Chondrocyte (in vitro differentiated cells): ENCODE results near the gene ATP5PO. TPM values are rescaled to one million over a fixed set of nuclear protein-coding genes. Genes with fewer than 3 reads are reported as not detected.
A peak's percentile ranks its signal among the peaks of the same experiment; 100 is the strongest.

ENCODE experiments used
- DNase-seq: peaks from one replicate; pipeline ENCODE4 v3.0.0; 2021; ENCODE audit warnings: mixed read lengths, low spot score
- H3K27ac Mint-ChIP-seq: one replicate; pipeline ENCODE4 v1.8.0; 2021; ENCODE audit warnings: mild to moderate bottlenecking, moderate library complexity, mixed read lengths; ENCODE audit not compliant: unreplicated experiment
- H3K27me3 Mint-ChIP-seq: 2 replicates; pipeline ENCODE4 v1.8.0; 2021; ENCODE audit warnings: low read depth, mixed read lengths
- H3K36me3 Mint-ChIP-seq: 2 replicates; pipeline ENCODE4 v1.8.0; 2021; ENCODE audit warnings: low read depth, mixed read lengths
- H3K4me1 Mint-ChIP-seq: 2 replicates; pipeline ENCODE4 v1.8.0; 2021; ENCODE audit warnings: low read depth, mild to moderate bottlenecking, mixed read lengths
- H3K4me3 Mint-ChIP-seq: one replicate; pipeline ENCODE4 v1.8.0; 2021; ENCODE audit warnings: mild to moderate bottlenecking, moderate library complexity, mixed read lengths; ENCODE audit not compliant: unreplicated experiment
- H3K9me3 Mint-ChIP-seq: 2 replicates; pipeline ENCODE4 v1.8.0; 2021; ENCODE audit warnings: low read depth, mixed read lengths
- total RNA-seq: library from RNA; stranded (reverse); gene quantifications from 3 replicates; pipeline ENCODE4 v1.2.1, GENCODE V29; 2021
- TF ChIP-seq, protein P1 (sequence below): fragments of 200-600 bp; sonication (generic); IDR thresholded peaks from 2 replicates; pipeline ENCODE4 v1.5.0; 2021; ENCODE audit warnings: antibody characterized with exemption, mild to moderate bottlenecking, moderate library complexity

The ATP5PO gene
- total RNA-seq, 1 donor from 2014 or later, result 129 TPM

DNA sequence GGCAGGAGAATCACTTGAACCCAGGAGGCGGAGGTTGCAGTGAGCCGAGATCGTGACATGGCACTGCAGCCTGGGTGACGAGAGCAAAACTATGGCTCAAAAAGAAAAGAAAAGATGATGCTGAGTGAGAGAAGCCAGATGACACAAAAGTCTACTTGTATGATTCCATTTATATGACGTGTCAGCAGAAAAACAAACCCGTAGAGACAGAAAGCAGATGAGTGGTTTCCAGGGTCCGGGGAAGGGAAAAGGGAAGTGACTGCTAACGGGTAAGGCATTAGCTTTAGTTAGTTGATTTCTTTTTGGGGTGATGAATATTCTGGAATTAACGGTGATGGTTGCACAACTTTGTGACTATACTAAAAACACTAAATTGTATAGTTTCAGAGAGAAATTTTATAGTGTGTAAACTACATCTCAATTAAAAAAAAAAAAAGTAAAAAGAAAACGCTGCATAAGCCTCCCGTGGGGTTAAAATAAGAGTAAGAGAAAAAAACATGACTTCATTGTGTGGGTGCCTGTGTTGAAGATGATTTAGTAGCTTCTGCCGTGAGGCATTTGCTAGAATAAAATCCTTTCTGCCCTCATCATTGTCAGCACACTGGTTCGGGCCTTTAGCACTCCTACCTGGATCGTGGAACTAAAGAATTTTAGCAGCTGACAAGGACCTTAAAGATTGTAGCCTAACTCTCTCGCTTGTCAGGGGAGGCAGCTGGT, 24.7 kb upstream of the ATP5PO start:
- H3K4me3 Mint-ChIP-seq, result no peak overlapping the region

DNA sequence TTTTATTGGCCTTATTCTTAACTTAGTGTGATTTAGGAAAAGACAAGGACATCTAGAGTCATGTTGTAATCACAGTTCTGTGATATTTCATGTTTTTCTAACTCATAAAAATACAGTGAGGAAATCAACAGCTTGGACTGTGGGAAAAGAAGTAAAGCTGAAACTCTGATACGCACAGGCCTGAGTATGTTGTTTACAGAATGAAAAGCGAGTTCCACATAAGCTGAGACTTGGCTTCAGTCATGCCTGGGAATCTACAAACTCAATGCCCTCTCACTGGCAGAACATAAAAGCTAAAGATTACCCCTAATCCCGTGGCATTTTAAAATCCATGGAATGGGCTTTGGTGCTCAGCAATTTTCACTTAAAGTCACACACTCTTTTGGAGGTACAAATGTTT, 23.6 kb upstream of the ATP5PO start:
- DNase-seq, result no peak
- peaks cover 2% of the 10 kb centered on the region for H3K36me3 Mint-ChIP-seq
- no peaks in the 10 kb centered on the region for H3K27me3 Mint-ChIP-seq
- H3K4me1 Mint-ChIP-seq, result peaks cover 22% of the 10 kb centered on the region
- TF ChIP-seq, protein P1, sequence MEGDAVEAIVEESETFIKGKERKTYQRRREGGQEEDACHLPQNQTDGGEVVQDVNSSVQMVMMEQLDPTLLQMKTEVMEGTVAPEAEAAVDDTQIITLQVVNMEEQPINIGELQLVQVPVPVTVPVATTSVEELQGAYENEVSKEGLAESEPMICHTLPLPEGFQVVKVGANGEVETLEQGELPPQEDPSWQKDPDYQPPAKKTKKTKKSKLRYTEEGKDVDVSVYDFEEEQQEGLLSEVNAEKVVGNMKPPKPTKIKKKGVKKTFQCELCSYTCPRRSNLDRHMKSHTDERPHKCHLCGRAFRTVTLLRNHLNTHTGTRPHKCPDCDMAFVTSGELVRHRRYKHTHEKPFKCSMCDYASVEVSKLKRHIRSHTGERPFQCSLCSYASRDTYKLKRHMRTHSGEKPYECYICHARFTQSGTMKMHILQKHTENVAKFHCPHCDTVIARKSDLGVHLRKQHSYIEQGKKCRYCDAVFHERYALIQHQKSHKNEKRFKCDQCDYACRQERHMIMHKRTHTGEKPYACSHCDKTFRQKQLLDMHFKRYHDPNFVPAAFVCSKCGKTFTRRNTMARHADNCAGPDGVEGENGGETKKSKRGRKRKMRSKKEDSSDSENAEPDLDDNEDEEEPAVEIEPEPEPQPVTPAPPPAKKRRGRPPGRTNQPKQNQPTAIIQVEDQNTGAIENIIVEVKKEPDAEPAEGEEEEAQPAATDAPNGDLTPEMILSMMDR, result no peak
- no peak overlapping the region for H3K4me3 Mint-ChIP-seq
- H3K9me3 Mint-ChIP-seq, result peaks cover 1% of the 10 kb centered on the region
- peak overlapping the region; percentile 54 for H3K27ac Mint-ChIP-seq

More for the DNA sequence above, 24.7 kb upstream of the ATP5PO start:
- peaks cover 10% of the 10 kb centered on the region for H3K9me3 Mint-ChIP-seq
- no peaks in the 10 kb centered on the region for H3K27me3 Mint-ChIP-seq
- TF ChIP-seq, protein P1, result no peak
- peak overlapping the region; percentile 6 for H3K27ac Mint-ChIP-seq
- H3K4me1 Mint-ChIP-seq, result peaks cover 19% of the 10 kb centered on the region
- H3K36me3 Mint-ChIP-seq, result peaks cover 6% of the 10 kb centered on the region
- no peak for DNase-seq

DNA sequence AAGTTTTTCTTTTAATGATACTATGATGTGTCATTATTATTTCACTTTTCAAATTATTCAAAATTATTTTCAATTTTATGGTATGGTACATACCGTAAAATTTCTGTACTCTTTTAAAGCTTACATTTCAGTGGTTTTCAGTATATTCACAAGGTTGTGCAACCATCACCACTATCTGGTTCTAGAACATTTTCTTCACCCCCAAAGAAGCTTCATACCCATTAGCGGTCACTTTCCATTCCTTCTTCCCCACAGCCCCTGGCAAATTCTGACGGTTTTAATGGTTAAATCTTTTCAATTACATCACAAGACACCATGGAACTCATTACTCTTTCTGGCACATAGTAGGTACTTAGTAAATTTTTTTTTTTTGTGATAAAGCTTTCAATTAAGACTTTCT, 22.8 kb upstream of the ATP5PO start:
- TF ChIP-seq, protein P1, result no peak
- no peak overlapping the region for H3K27ac Mint-ChIP-seq
- H3K36me3 Mint-ChIP-seq, result no peaks in the 10 kb centered on the region
- no peaks in the 10 kb centered on the region for H3K27me3 Mint-ChIP-seq
- no peak for DNase-seq
- H3K9me3 Mint-ChIP-seq, result no peaks in the 10 kb centered on the region
- H3K4me3 Mint-ChIP-seq, result no peak overlapping the region
- H3K4me1 Mint-ChIP-seq, result peaks cover 22% of the 10 kb centered on the region

DNA sequence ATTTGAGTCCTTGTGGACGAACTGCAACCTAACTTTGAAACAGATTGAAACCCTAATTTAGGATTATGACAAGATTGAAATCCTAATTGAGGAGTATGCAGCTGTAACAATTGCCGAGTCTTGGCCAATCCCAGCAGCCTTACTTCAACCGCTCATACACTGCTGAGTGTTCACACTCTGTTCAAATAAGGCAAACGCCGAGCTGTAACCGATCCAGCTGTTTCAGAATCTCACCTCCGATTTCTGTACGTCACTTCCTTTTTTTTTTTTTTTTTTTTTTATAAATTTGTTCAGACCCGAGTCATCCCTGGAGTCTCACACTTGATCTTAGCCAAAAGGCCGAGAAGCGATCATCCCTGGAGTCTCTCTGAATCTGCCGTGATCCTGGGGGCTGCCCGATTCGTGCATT, 22.3 kb upstream of the ATP5PO start:
- no peaks in the 10 kb centered on the region for H3K36me3 Mint-ChIP-seq
- no peak overlapping the region for H3K4me3 Mint-ChIP-seq
- H3K9me3 Mint-ChIP-seq, result no peaks in the 10 kb centered on the region

DNA sequence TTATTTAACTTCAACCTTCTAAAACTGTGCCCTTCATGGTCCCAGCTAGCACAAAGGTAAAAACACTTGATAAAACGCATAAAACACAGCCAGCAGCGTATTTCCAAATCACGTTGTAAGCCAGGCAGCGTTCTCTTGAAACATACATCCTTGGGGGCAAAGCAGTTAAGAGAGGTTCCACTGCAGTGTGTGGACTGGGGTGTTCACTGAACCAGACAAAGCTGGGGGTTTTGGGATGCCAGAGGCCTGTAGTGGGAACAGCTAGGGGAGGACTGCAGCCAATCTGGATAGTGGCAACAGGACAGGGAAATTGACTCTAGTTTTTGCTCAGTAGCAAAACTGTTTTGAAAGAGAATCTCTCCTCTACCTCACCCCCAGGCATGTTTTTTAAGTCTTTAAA, 21.5 kb upstream of the ATP5PO start:
- TF ChIP-seq, protein P1, result no peak
- peaks cover 29% of the 10 kb centered on the region for H3K4me1 Mint-ChIP-seq
- H3K27me3 Mint-ChIP-seq, result no peaks in the 10 kb centered on the region
- peaks cover under 1% of the 10 kb centered on the region for H3K36me3 Mint-ChIP-seq
- no peaks in the 10 kb centered on the region for H3K9me3 Mint-ChIP-seq
- no peak for DNase-seq
- H3K27ac Mint-ChIP-seq, result no peak overlapping the region
- H3K4me3 Mint-ChIP-seq, result no peak overlapping the region

More for the DNA sequence above, 22.3 kb upstream of the ATP5PO start:
- Mint-ChIP-seq H3K4me1 (peaks cover 22% of the 10 kb centered on the region), H3K27ac (no peak overlapping the region), H3K27me3 (no peaks in the 10 kb centered on the region)
- TF ChIP-seq, protein P1, result no peak
- no peak for DNase-seq
